CD8-positive, alpha-beta memory T cell (primary cell): ENCODE measurements around the gene NET1. TPM values are rescaled to one million over a fixed set of nuclear protein-coding genes. Genes with fewer than 3 reads are reported as not detected.
"Not testable (repeated sequence)": the region's sequence is repeated elsewhere in the genome, so short reads cannot be mapped to it uniquely, and the experiment has no call there.

Experiments
- CTCF ChIA-PET: fragments of 350-600 bp; sonication (Branson Sonifier 250); formaldehyde crosslinking; loops from one replicate; lab custom pipeline; 2021; ENCODE audit warnings: antibody characterized with exemption; lab: Charles Lee
- POLR2A ChIA-PET: fragments of 350-600 bp; sonication (Branson Sonifier 250); formaldehyde crosslinking; loops from one replicate; lab custom pipeline; 2021; ENCODE audit warnings: antibody characterized with exemption; lab: Charles Lee
- DNase-seq, 5 donors: peaks; one replicate each; pipeline versions ENCODE4 v3.0.0 to v3.0.0-alpha.2; 2020 to 2022; ENCODE audit warnings: mixed read lengths in 1 of 5
- H3K27ac ChIP-seq: one replicate; pipeline ENCODE4 v1.7.0; 2013; ENCODE audit warnings: low read depth, mild to moderate bottlenecking, low read length, moderate library complexity
- H3K27me3 ChIP-seq: 2 replicates; pipeline ENCODE4 v1.7.0; 2013; ENCODE audit warnings: low read length, mild to moderate bottlenecking; ENCODE audit not compliant: insufficient read depth, poor library complexity, severe bottlenecking
- H3K36me3 ChIP-seq: 2 replicates; pipeline ENCODE4 v1.7.0; 2013; ENCODE audit warnings: mild to moderate bottlenecking, low read length, moderate library complexity; ENCODE audit not compliant: insufficient read depth
- H3K4me1 ChIP-seq: 2 replicates; pipeline ENCODE4 v1.7.0; 2013; ENCODE audit warnings: mild to moderate bottlenecking, low read length, moderate library complexity; ENCODE audit not compliant: insufficient read depth
- H3K4me3 ChIP-seq: 2 replicates; pipeline ENCODE4 v1.7.0; 2013; ENCODE audit warnings: mild to moderate bottlenecking, low read length
- H3K9me3 ChIP-seq: 2 replicates; pipeline ENCODE4 v1.7.0; 2013; ENCODE audit warnings: mild to moderate bottlenecking, low read length
- H3K27ac Mint-ChIP-seq, 8 donors: one replicate each; pipeline ENCODE4 v1.8.0; 2020 to 2021; ENCODE audit warnings: mixed read lengths in 8 of 8, mild to moderate bottlenecking in 6 of 8, inconsistent platforms in 3 of 8, moderate library complexity in 3 of 8
- H3K27me3 Mint-ChIP-seq, 2 donors: one replicate each; pipeline ENCODE4 v1.8.0; 2020 to 2021; ENCODE audit warnings: mixed read lengths in 2 of 2, mild to moderate bottlenecking in 1 of 2, moderate library complexity in 1 of 2
- H3K36me3 Mint-ChIP-seq, 3 donors: one replicate each; pipeline ENCODE4 v1.8.0; 2020 to 2021; ENCODE audit warnings: mixed read lengths in 3 of 3, inconsistent platforms in 1 of 3, mild to moderate bottlenecking in 1 of 3
- H3K4me1 Mint-ChIP-seq, 3 donors: one replicate each; pipeline ENCODE4 v1.8.0; 2020 to 2021; ENCODE audit warnings: mixed read lengths in 3 of 3, inconsistent platforms in 1 of 3, mild to moderate bottlenecking in 1 of 3
- H3K4me3 Mint-ChIP-seq, 7 donors: one replicate each; pipeline ENCODE4 v1.8.0; 2020 to 2021; ENCODE audit warnings: mixed read lengths in 7 of 7, mild to moderate bottlenecking in 6 of 7, moderate library complexity in 4 of 7, inconsistent platforms in 2 of 7
- H3K9me3 Mint-ChIP-seq, 5 donors: one replicate each; pipeline ENCODE4 v1.8.0; 2020 to 2022; ENCODE audit warnings: mixed read lengths in 5 of 5, mild to moderate bottlenecking in 3 of 5, moderate library complexity in 2 of 5, inconsistent platforms in 1 of 5
- polyA plus RNA-seq: library from polyadenylated mRNA; unstranded; fragments of 300-500 nt; fragmentation: Illumina TruSeq; gene quantifications from one replicate; pipeline ENCODE4 v1.2.3, GENCODE V29; 2021
- total RNA-seq, 2 experiments: library from RNA; stranded (reverse); gene quantifications; one replicate each; pipeline ENCODE4 v1.2.3, GENCODE V29; 2021

The NET1 gene
- total and polyA plus RNA-seq, 3 experiments from 2014 or later = 1.8 to 21.5 (median 20.4) TPM

- Mint-ChIP-seq H3K4me1 (no peaks in the 10 kb centered on the region), H3K27me3 (peaks cover 9 to 23% of the 10 kb centered on the region in 2 donors), H3K9me3 (no peaks in the 10 kb centered on the region), H3K36me3 (no peaks in the 10 kb centered on the region), H3K4me3 (no peak within 1 kb of the TSS), H3K27ac (no peak within 1 kb of the TSS)
- Histone ChIP-seq H3K27ac (no peak within 1 kb of the TSS), H3K4me1 (no peaks in the 10 kb centered on the region), H3K9me3 (no peaks in the 10 kb centered on the region), H3K27me3 (no peaks in the 10 kb centered on the region), H3K36me3 (no peaks in the 10 kb centered on the region), H3K4me3 (no peak within 1 kb of the TSS)
- POLR2A ChIA-PET = no interaction called here
- DNase-seq = no peak
- CTCF ChIA-PET = no interaction called here
Observed at GRCh38 chr10:5404208-5405041, 7.9 kb upstream of the NET1 start, which contains the start of gene TUBAL3. Gene TUBAL3, minus strand, starts transcription at chr10:5404828. Its CDS starts 36 bp downstream, at chr10:5404792.

DNA sequence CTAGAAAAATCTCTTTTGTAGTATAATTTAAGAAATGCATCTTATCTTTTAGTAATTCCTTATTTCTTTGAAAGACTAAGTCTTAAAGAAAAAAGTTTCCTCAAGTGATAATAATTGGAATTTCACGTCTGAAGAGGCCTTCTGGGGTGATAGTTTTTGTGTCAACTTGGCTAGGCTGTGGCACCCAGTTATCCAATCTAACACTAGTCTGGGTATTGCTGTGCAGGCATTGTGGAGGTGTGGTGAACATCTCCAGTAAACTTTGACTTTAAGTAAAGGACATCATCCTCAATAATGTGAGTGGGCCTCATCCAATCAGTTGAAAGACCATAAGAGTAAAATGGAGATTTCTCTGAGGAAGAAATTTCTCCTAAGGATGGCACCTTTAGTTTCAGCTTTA, 5.4 kb upstream of the NET1 start:
- Mint-ChIP-seq H3K27ac (no peak overlapping the region), H3K4me1 (peaks cover 0 to under 1% (median 0%) of the 10 kb centered on the region in 3 donors), H3K27me3 (peaks cover 14 to 25% of the 10 kb centered on the region in 2 donors), H3K4me3 (no peak overlapping the region), H3K36me3 (peaks cover 0 to 2% (median 0%) of the 10 kb centered on the region in 3 donors), H3K9me3 (peaks cover 0 to 2% (median 0%) of the 10 kb centered on the region in 5 donors)
- DNase-seq = no peak
- Histone ChIP-seq H3K27me3 (no peaks in the 10 kb centered on the region), H3K4me3 (no peak overlapping the region), H3K9me3 (no peaks in the 10 kb centered on the region), H3K27ac (no peak overlapping the region), H3K36me3 (no peaks in the 10 kb centered on the region), H3K4me1 (peaks cover under 1% of the 10 kb centered on the region)
- CTCF ChIA-PET = interaction anchor here (1.0 kb wide), 1 partner anchor 12 kb away, joined by 3 read pairs; no protein-coding TSS in a partner anchor
- POLR2A ChIA-PET = no interaction called here

DNA sequence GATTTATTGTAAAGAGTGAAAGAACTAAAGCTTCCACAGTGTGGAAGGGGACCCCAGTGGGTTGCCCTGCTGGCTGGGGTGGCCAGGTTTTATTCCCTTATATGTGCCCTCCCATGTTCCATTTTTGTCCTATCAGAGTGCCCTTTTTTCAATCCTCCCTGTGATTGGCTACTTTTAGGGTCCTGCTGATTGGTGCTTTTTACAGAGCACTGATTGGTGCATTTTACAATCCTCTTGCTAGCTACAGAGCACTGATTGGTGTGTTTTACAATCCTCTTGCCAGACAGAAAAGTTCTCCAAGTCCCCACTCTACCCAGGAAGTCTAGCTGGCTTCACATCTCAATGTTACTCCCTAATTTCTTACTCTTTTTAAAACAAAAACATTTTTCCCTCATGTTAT, 1.6 kb upstream of the NET1 start:
- not testable (repeated sequence) for H3K27ac Mint-ChIP-seq, H3K4me1 Mint-ChIP-seq, H3K36me3 Mint-ChIP-seq, H3K27me3 ChIP-seq, H3K9me3 ChIP-seq, H3K27ac ChIP-seq, H3K4me3 ChIP-seq, H3K4me1 ChIP-seq, H3K9me3 Mint-ChIP-seq, DNase-seq, H3K36me3 ChIP-seq
- POLR2A ChIA-PET = interaction anchor here (0.6 kb wide), 1 partner anchor 26 kb away, joined by 3 read pairs; no protein-coding TSS in a partner anchor
- Mint-ChIP-seq H3K4me3 (peak overlapping the region in 1 of 7 donors; percentile 25), H3K27me3 (peaks cover 16 to 29% of the 10 kb centered on the region in 2 donors)
- CTCF ChIA-PET = interaction anchor here (1.5 kb wide), 1 partner anchor 212 kb away, joined by 3 read pairs; no protein-coding TSS in a partner anchor

- ChIA-PET CTCF (interaction anchor here (1.5 kb wide), 1 partner anchor 211 kb away, joined by 3 read pairs; no protein-coding TSS in a partner anchor), POLR2A (no interaction called here)
- no peaks in the 10 kb centered on the region for H3K27me3 ChIP-seq
- Mint-ChIP-seq H3K4me1 (peaks cover 3 to 5% (median 4%) of the 10 kb centered on the region in 3 donors), H3K4me3 (peak overlapping the region; percentile 80 to 91 (median 82)), H3K27ac (peak overlapping the region in 1 of 8 donors; percentile 22), H3K36me3 (peaks cover 0 to 2% (median 0%) of the 10 kb centered on the region in 3 donors), H3K9me3 (peaks cover 0 to 2% (median 0%) of the 10 kb centered on the region in 5 donors), H3K27me3 (peaks cover 18 to 29% of the 10 kb centered on the region in 2 donors)
- H3K4me1 ChIP-seq = peaks cover 3% of the 10 kb centered on the region
- no peak for DNase-seq
- peak overlapping the region; percentile 8 for H3K27ac ChIP-seq
- no peaks in the 10 kb centered on the region for H3K9me3 ChIP-seq
- H3K4me3 ChIP-seq = peak overlapping the region; percentile 57
- no peaks in the 10 kb centered on the region for H3K36me3 ChIP-seq
Observed at GRCh38 chr10:5411941-5412276, 448 bp upstream of the NET1 start.

GRCh38 chr10:5413012-5413938, 918 bp downstream of the NET1 start:
- Mint-ChIP-seq H3K27ac (no peak overlapping the region), H3K4me3 (no peak overlapping the region), H3K36me3 (peaks cover 0 to 3% (median 0%) of the 10 kb centered on the region in 3 donors), H3K4me1 (peaks cover 3 to 5% (median 4%) of the 10 kb centered on the region in 3 donors), H3K27me3 (peaks cover 17 to 24% of the 10 kb centered on the region in 2 donors), H3K9me3 (peaks cover 0 to 3% (median under 1%) of the 10 kb centered on the region in 5 donors)
- no peaks in the 10 kb centered on the region for H3K27me3 ChIP-seq
- H3K36me3 ChIP-seq = no peaks in the 10 kb centered on the region
- peaks cover 3% of the 10 kb centered on the region for H3K4me1 ChIP-seq
- POLR2A ChIA-PET = no interaction called here
- CTCF ChIA-PET = no interaction called here
- DNase-seq = no peak
- H3K4me3 ChIP-seq = peak overlapping the region; percentile 51
- H3K27ac ChIP-seq = peak overlapping the region; percentile 20
- H3K9me3 ChIP-seq = no peaks in the 10 kb centered on the region

GRCh38 chr10:5416981-5417380, 4.6 kb downstream of the NET1 start:
- CTCF ChIA-PET = no interaction called here
- peaks cover 0 to 16% (median 7%) of the 10 kb centered on the region in 3 donors for H3K36me3 Mint-ChIP-seq

DNA sequence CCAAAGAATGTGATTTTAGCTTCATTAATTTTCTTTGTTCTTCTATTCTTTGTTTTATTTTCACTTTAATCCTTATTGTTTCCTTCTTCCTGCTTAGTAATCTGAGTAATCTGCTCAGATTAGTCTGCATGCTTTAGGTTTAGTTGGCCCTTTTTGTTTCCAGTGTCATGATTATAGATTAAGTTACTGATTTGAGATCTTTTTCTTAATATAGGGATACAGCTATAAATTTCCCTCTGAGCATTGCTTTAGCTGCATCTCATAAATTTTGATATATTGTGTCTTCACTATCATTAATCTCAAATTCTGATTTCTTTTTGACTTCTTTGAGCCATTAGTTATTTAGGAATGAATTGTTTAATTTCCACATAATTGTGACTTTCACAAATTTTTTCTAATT, 6.2 kb downstream of the NET1 start:
- Mint-ChIP-seq H3K36me3 (peaks cover 0 to 16% (median 7%) of the 10 kb centered on the region in 3 donors), H3K4me1 (no peaks in the 10 kb centered on the region), H3K27me3 (peaks cover 0 to 3% of the 10 kb centered on the region in 2 donors), H3K4me3 (no peak overlapping the region), H3K9me3 (peaks cover 3 to 19% (median 16%) of the 10 kb centered on the region in 5 donors), H3K27ac (no peak overlapping the region)
- Histone ChIP-seq H3K4me3 (no peak overlapping the region), H3K36me3 (no peaks in the 10 kb centered on the region), H3K27me3 (no peaks in the 10 kb centered on the region), H3K9me3 (no peaks in the 10 kb centered on the region), H3K27ac (no peak overlapping the region), H3K4me1 (no peaks in the 10 kb centered on the region)
- no peak for DNase-seq
- ChIA-PET POLR2A (no interaction called here), CTCF (interaction anchor here (1.0 kb wide), 1 partner anchor 11 kb away, joined by 3 read pairs; no protein-coding TSS in a partner anchor)

More at GRCh38 chr10:5416981-5417380, 4.6 kb downstream of the NET1 start:
- Mint-ChIP-seq H3K4me1 (peaks cover 3 to 4% (median 4%) of the 10 kb centered on the region in 3 donors), H3K27ac (no peak overlapping the region), H3K27me3 (peaks cover 3 to 6% of the 10 kb centered on the region in 2 donors), H3K9me3 (peaks cover 3 to 19% (median 16%) of the 10 kb centered on the region in 5 donors), H3K4me3 (no peak overlapping the region)
- DNase-seq = no peak
- H3K4me3 ChIP-seq = no peak overlapping the region
- H3K36me3 ChIP-seq = no peaks in the 10 kb centered on the region
- POLR2A ChIA-PET = no interaction called here
- H3K27ac ChIP-seq = no peak overlapping the region
- H3K27me3 ChIP-seq = no peaks in the 10 kb centered on the region
- H3K4me1 ChIP-seq = peaks cover 2% of the 10 kb centered on the region
- H3K9me3 ChIP-seq = no peaks in the 10 kb centered on the region
